HEK293 (cell line): Measurements from ENCODE around the gene CCDC85B.

Experiments used
- CTCF ChIA-PET: fragments of 350-600 bp; formaldehyde crosslinking; extraction: SDS; loops from one replicate; lab custom pipeline; 2021; ENCODE audit warnings: antibody characterized with exemption; lab: Yijun Ruan, JAX
- POLR2A ChIA-PET: fragments of 300-600 bp; formaldehyde crosslinking; extraction: SDS; loops from one replicate; lab custom pipeline; 2020; ENCODE audit warnings: antibody characterized with exemption, inconsistent platforms; lab: Yijun Ruan, JAX
- H3K27ac ChIP-seq: fragments of 200-500 bp; sonication (Bioruptor generic); 2 replicates; pipeline ENCODE4 v1.5.1; 2014; ENCODE audit warnings: low read depth, low read length, control low read depth, inconsistent platforms; ENCODE audit errors: extremely low read depth
- H3K36me3 ChIP-seq, 2 experiments: fragments of 200-500 bp in 1 of 2; sonication (Bioruptor generic) in 1 of 2; 1 replicate in 1 of 2; 2 replicates in 1 of 2; pipeline ENCODE4 v1.5.1; 2014 to 2017; ENCODE audit warnings: inconsistent platforms in 2 of 2, low read length in 2 of 2; ENCODE audit not compliant: control insufficient read depth in 2 of 2, insufficient read depth in 1 of 2
- H3K4me1 ChIP-seq: fragments of 200-500 bp; sonication (Bioruptor generic); 2 replicates; pipeline ENCODE4 v1.5.1; 2014; ENCODE audit warnings: mild to moderate bottlenecking, low read length, inconsistent platforms; ENCODE audit not compliant: control insufficient read depth, insufficient read depth
- H3K4me3 ChIP-seq: 2 replicates; pipeline ENCODE4 v1.5.1; 2011; ENCODE audit warnings: low read depth, mild to moderate bottlenecking, control low read depth, low read length, moderate library complexity
- H3K9me3 ChIP-seq: fragments of 200-500 bp; sonication (Bioruptor generic); 2 replicates; pipeline ENCODE4 v1.5.1; 2014; ENCODE audit warnings: low read depth, low read length, inconsistent platforms; ENCODE audit not compliant: control insufficient read depth, insufficient read depth
- GLIS1 ChIP-seq: fragments of 450-650 bp; formaldehyde crosslinking; IDR thresholded peaks from 2 replicates; pipeline ENCODE4 v1.5.1; 2016; ENCODE audit warnings: missing biosample characterization, missing genetic modification characterization
- GLIS2 ChIP-seq: fragments of 450-650 bp; formaldehyde crosslinking; IDR thresholded peaks from 2 replicates; pipeline ENCODE4 v1.5.1; 2016; ENCODE audit warnings: missing biosample characterization, missing genetic modification characterization
- KLF8 ChIP-seq: fragments of 450-650 bp; formaldehyde crosslinking; IDR thresholded peaks from 2 replicates; pipeline ENCODE4 v1.5.1; 2016; ENCODE audit warnings: missing biosample characterization, missing genetic modification characterization
- PRDM1 ChIP-seq: fragments of 450-650 bp; formaldehyde crosslinking; IDR thresholded peaks from 2 replicates; pipeline ENCODE4; 2016; ENCODE audit warnings: missing biosample characterization, missing genetic modification characterization
- TSHZ1 ChIP-seq: fragments of 450-650 bp; formaldehyde crosslinking; IDR thresholded peaks from 2 replicates; pipeline ENCODE4 v1.5.1; 2016; ENCODE audit warnings: missing biosample characterization, missing genetic modification characterization, borderline replicate concordance
- ZNF114 ChIP-seq: fragments of 450-650 bp; formaldehyde crosslinking; IDR thresholded peaks from 2 replicates; pipeline ENCODE4 v1.5.0; 2017; ENCODE audit warnings: missing biosample characterization, missing genetic modification characterization
- ZNF16 ChIP-seq: fragments of 450-650 bp; formaldehyde crosslinking; IDR thresholded peaks from 2 replicates; pipeline ENCODE4 v1.5.1; 2016; ENCODE audit warnings: low read depth, missing biosample characterization, missing genetic modification characterization
- ZNF202 ChIP-seq: fragments of 450-650 bp; formaldehyde crosslinking; IDR thresholded peaks from 2 replicates; pipeline ENCODE4 v1.5.1; 2016; ENCODE audit warnings: missing biosample characterization, missing genetic modification characterization, borderline replicate concordance
- ZNF311 ChIP-seq: fragments of 450-650 bp; formaldehyde crosslinking; IDR thresholded peaks from 2 replicates; pipeline ENCODE4 v1.5.1; 2017; ENCODE audit warnings: missing biosample characterization, missing genetic modification characterization, borderline replicate concordance
- ZNF423 ChIP-seq: fragments of 450-650 bp; formaldehyde crosslinking; IDR thresholded peaks from 2 replicates; pipeline ENCODE4 v1.5.1; 2016; ENCODE audit warnings: missing biosample characterization, missing genetic modification characterization
- ZNF561 ChIP-seq: fragments of 450-650 bp; IDR thresholded peaks from 2 replicates; pipeline ENCODE4 v1.5.1; 2018; ENCODE audit warnings: missing biosample characterization, missing genetic modification characterization, borderline replicate concordance
- ZNF654 ChIP-seq: fragments of 450-650 bp; formaldehyde crosslinking; IDR thresholded peaks from 2 replicates; pipeline ENCODE4 v1.5.1; 2016; ENCODE audit warnings: low read depth, missing biosample characterization, missing genetic modification characterization
- ZNF692 ChIP-seq: fragments of 450-650 bp; formaldehyde crosslinking; IDR thresholded peaks from 2 replicates; pipeline ENCODE4 v1.5.1; 2016; ENCODE audit warnings: missing biosample characterization, missing genetic modification characterization
- ZNF76 ChIP-seq: fragments of 450-650 bp; formaldehyde crosslinking; IDR thresholded peaks from 2 replicates; pipeline ENCODE4; 2016; ENCODE audit warnings: low read depth, missing biosample characterization, missing genetic modification characterization, borderline replicate concordance
- ZNF791 ChIP-seq: fragments of 450-650 bp; formaldehyde crosslinking; IDR thresholded peaks from 2 replicates; pipeline ENCODE4 v1.5.1; 2016; ENCODE audit warnings: missing biosample characterization, missing genetic modification characterization
- TF ChIP-seq, protein P1 (sequence below): fragments of 450-650 bp; formaldehyde crosslinking; IDR thresholded peaks from 2 replicates; pipeline ENCODE4 v1.5.1; 2016; ENCODE audit warnings: missing biosample characterization, missing genetic modification characterization, low read depth
- TF ChIP-seq, protein P2 (sequence below): fragments of 450-650 bp; formaldehyde crosslinking; IDR thresholded peaks from 2 replicates; pipeline ENCODE4 v1.5.1; 2017; ENCODE audit warnings: missing biosample characterization, missing genetic modification characterization

The CCDC85B gene

DNA sequence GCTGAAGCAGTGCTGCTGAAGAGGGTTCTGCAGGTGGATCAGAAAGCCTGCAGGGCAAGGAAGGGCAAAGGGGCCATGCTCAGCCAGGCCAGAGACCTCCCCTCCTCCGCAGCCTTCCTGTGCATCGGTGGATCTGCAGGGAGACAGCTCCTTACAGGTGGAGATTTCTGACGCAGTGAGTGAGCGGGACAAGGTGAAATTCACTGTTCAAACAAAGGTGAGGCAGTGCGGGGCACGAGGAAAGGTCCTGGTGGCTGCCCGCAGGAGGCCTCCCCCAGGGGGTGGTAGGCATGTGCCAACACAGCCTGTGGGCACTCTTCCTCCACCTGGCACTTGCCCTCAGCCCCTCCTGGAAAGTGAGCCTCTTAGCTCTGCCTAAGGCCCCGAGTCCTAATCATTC is 41.1 kb upstream of the CCDC85B start:
- H3K9me3 ChIP-seq = no peaks in the 10 kb centered on the region
- CTCF ChIA-PET = interaction anchor here (2.3 to 4.5 kb wide), 2 partner anchors 11 to 36 kb away, joined by 9 to 22 read pairs; partner anchors contain the start of gene MUS81
- no peak overlapping the region for H3K4me3 ChIP-seq
- peaks cover 0 to 32% of the 10 kb centered on the region in 2 experiments; a peak in 1 of 3 replicates for H3K36me3 ChIP-seq
- no peak overlapping the region for H3K27ac ChIP-seq
- POLR2A ChIA-PET = interaction anchor here (1.0 to 4.3 kb wide), 5 partner anchors 9 to 22 kb away, joined by 3 to 33 read pairs (median 3); partner anchors contain the start of genes CFL1, MUS81 and SNX32
- no peaks in the 10 kb centered on the region for H3K4me1 ChIP-seq
- no peak for TF ChIP-seq ZNF76 (tag by site-specific recombination)
- TF ChIP-seq, protein P1, sequence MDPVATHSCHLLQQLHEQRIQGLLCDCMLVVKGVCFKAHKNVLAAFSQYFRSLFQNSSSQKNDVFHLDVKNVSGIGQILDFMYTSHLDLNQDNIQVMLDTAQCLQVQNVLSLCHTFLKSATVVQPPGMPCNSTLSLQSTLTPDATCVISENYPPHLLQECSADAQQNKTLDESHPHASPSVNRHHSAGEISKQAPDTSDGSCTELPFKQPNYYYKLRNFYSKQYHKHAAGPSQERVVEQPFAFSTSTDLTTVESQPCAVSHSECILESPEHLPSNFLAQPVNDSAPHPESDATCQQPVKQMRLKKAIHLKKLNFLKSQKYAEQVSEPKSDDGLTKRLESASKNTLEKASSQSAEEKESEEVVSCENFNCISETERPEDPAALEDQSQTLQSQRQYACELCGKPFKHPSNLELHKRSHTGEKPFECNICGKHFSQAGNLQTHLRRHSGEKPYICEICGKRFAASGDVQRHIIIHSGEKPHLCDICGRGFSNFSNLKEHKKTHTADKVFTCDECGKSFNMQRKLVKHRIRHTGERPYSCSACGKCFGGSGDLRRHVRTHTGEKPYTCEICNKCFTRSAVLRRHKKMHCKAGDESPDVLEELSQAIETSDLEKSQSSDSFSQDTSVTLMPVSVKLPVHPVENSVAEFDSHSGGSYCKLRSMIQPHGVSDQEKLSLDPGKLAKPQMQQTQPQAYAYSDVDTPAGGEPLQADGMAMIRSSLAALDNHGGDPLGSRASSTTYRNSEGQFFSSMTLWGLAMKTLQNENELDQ = no peak
- no peak for TF ChIP-seq ZNF16
- TF ChIP-seq ZNF561 = no peak

- TF ChIP-seq ZNF791 (tag by site-specific recombination) (no peak), ZNF114 (tag by site-specific recombination) (no peak), GLIS2 (no peak), ZNF311 (tag by site-specific recombination) (no peak), ZNF202 (tag by site-specific recombination) (no peak), PRDM1 (no peak), ZNF654 (tag by site-specific recombination) (no peak), TSHZ1 (tag by site-specific recombination) (no peak), ZNF561 (no peak), GLIS1 (tag by site-specific recombination) (no peak), KLF8 (tag by site-specific recombination) (no peak), ZNF423 (tag by site-specific recombination) (no peak), ZNF692 (tag by site-specific recombination) (no peak)
- TF ChIP-seq, protein P2, sequence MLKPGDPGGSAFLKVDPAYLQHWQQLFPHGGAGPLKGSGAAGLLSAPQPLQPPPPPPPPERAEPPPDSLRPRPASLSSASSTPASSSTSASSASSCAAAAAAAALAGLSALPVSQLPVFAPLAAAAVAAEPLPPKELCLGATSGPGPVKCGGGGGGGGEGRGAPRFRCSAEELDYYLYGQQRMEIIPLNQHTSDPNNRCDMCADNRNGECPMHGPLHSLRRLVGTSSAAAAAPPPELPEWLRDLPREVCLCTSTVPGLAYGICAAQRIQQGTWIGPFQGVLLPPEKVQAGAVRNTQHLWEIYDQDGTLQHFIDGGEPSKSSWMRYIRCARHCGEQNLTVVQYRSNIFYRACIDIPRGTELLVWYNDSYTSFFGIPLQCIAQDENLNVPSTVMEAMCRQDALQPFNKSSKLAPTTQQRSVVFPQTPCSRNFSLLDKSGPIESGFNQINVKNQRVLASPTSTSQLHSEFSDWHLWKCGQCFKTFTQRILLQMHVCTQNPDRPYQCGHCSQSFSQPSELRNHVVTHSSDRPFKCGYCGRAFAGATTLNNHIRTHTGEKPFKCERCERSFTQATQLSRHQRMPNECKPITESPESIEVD (tag by site-specific recombination) = no peak
- Histone ChIP-seq H3K36me3 (peaks cover 0 to 36% of the 10 kb centered on the region in 2 experiments; a peak in 1 of 3 replicates), H3K9me3 (no peaks in the 10 kb centered on the region), H3K27ac (no peak overlapping the region), H3K4me1 (no peaks in the 10 kb centered on the region), H3K4me3 (no peak overlapping the region)
- POLR2A ChIA-PET = interaction anchor here (1.0 to 4.3 kb wide), 5 partner anchors 8 to 23 kb away, joined by 3 to 33 read pairs (median 3); partner anchors contain the start of genes CFL1, MUS81 and SNX32
- CTCF ChIA-PET = interaction anchor here (0.8 to 4.5 kb wide), 4 partner anchors 10 to 35 kb away, joined by 3 to 22 read pairs (median 6); partner anchors contain the start of genes MUS81 and SNX32
These were observed 40.7 kb upstream of the CCDC85B start for GRCh38 chr11:65849771-65850216.
